PC-9 (cell line): ENCODE data around the gene SOS1.

Source experiments
- EZH2 ChIP-seq: fragments of 200-600 bp; sonication (generic); IDR thresholded peaks from 2 replicates; pipeline ENCODE4 v1.8.0; 2017; ENCODE audit warnings: antibody characterized with exemption, low read depth
- TF ChIP-seq, protein P1 (sequence below): fragments of 200-600 bp; sonication (generic); conservative IDR thresholded peaks from 2 replicates; pipeline ENCODE4 v1.6.1; 2017; ENCODE audit warnings: mixed run types, antibody characterized with exemption, mild to moderate bottlenecking, moderate library complexity

DNA sequence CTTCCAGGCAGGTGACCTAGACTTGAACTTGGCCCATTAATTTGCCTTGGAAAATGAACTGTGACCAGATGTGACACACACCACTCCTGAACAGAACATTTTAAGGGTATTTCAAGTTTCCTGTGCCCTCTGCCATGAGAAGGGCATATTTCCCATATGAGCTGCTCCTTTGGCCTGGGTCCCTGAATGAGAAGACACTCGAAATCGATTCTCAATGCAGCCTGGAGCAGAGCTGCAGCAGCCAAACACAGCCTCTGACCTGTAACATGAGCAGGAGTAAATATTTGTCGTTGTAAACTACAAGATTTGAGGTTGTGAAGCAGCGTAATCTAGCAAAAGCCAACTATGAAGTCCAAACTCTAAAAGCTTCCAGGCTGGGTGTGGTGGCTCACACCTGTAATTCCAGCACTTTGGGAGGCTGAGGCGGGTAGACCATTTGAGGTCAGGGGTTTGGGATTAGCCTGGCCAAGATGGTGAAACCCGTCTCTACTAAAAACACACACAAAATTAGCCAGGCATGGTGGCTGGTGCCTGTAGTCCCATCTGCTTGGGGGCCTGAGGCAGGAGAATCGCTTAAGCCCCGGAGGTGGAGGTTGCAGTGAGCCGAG lies 30.1 kb upstream of the SOS1 start:
- TF ChIP-seq, protein P1, sequence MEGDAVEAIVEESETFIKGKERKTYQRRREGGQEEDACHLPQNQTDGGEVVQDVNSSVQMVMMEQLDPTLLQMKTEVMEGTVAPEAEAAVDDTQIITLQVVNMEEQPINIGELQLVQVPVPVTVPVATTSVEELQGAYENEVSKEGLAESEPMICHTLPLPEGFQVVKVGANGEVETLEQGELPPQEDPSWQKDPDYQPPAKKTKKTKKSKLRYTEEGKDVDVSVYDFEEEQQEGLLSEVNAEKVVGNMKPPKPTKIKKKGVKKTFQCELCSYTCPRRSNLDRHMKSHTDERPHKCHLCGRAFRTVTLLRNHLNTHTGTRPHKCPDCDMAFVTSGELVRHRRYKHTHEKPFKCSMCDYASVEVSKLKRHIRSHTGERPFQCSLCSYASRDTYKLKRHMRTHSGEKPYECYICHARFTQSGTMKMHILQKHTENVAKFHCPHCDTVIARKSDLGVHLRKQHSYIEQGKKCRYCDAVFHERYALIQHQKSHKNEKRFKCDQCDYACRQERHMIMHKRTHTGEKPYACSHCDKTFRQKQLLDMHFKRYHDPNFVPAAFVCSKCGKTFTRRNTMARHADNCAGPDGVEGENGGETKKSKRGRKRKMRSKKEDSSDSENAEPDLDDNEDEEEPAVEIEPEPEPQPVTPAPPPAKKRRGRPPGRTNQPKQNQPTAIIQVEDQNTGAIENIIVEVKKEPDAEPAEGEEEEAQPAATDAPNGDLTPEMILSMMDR: no peak
- no peak for TF ChIP-seq EZH2
